Stimulated activated CD4-positive, alpha-beta T cell treated with anti-CD3 and anti-CD28 coated beads, Interleukin-4, amount 100 ng/mL, for 24 hours (primary cell): ENCODE results near the gene FMNL3.

Source experiments
- DNase-seq: peaks from one replicate; pipeline ENCODE4 v3.0.0-alpha.2; 2020

FMNL3 gene

GRCh38 chr12:49588721-49589516 lies 118.3 kb downstream of the FMNL3 start:
- DNase-seq: no peak

- DNase-seq: no peak
These were observed 118.9 kb downstream of the FMNL3 start for GRCh38 chr12:49588281-49588680.

GRCh38 chr12:49587174-49587908 lies 119.9 kb downstream of the FMNL3 start:
- DNase-seq: no peak
